Activated T-helper 1 cell treated with anti-CD3 and anti-CD28 coated beads, Interleukin-2, amount 50 U/mL, for 16 hours (primary cell): Measurements from ENCODE around the gene PRRC1.

Experiments
- DNase-seq, 2 donors: peaks; one replicate each; pipeline ENCODE4 v3.0.0-alpha.2; 2020; ENCODE audit warnings: low read depth in 1 of 2, low spot score in 1 of 2

PRRC1 gene

GRCh38 chr5:127602896-127603844 is 85.7 kb downstream of the PRRC1 start:
- no peak for DNase-seq
